ENCODE results near the gene TAOK3. TPM values are rescaled to one million over a fixed set of nuclear protein-coding genes. Genes with fewer than 3 reads are reported as not detected.

TAOK3 gene
- total RNA-seq, 2 experiments from 2014 or later = 46.0 to 47.1 TPM

DNA sequence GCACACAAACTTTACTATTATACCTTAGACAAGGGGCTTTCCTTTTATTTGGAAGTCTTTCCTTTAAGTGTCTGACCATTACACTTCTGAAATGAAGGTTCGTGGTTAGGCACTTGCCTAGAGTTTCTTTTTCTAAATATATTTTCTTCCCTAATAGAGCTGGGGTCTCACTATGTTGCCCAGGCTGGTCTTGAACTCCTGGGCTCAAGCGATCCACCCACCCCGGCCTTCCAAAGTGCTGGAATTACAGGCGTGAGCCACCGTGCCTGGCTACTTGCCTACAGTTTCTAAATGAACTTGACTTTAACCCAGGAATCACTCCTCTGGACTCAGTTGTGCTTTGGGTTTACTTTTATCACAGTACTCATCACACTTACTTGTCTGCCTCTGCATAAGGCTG, 179.2 kb downstream of the TAOK3 start:
- no peak for ATAC-seq

GRCh38 chr12:118190266-118190665, 182.4 kb downstream of the TAOK3 start:
- ChIA-PET CTCF (interaction anchor here (2.5 kb wide), 1 partner anchor 9 kb away, joined by 11 read pairs; no protein-coding TSS in a partner anchor), POLR2A (no interaction called here)
- Mint-ChIP-seq H3K9me3 (no peaks in the 10 kb centered on the region), H3K27ac (no peak overlapping the region), H3K4me3 (no peak overlapping the region), H3K36me3 (ENCODE audit: low read depth) (peaks cover 6% of the 10 kb centered on the region), H3K4me1 (ENCODE audit: low read depth) (peaks cover 14% of the 10 kb centered on the region), H3K27me3 (no peaks in the 10 kb centered on the region)
- DNase-seq (no peak), ATAC-seq (no peak)
- TF ChIP-seq CTCF (IDR thresholded peaks at IDR 0.05) = no peak
- intact Hi-C loops (cut with micrococcal nuclease) = no loop called here

More for the DNA sequence above, 179.2 kb downstream of the TAOK3 start:
- Mint-ChIP-seq H3K36me3 (ENCODE audit: low read depth) (peaks cover 15% of the 10 kb centered on the region), H3K27ac (no peak overlapping the region), H3K4me3 (no peak overlapping the region), H3K9me3 (no peaks in the 10 kb centered on the region), H3K27me3 (no peaks in the 10 kb centered on the region), H3K4me1 (ENCODE audit: low read depth) (no peaks in the 10 kb centered on the region)
- POLR2A ChIA-PET = no interaction called here
- no peak for DNase-seq
- CTCF ChIA-PET = no interaction called here
- intact Hi-C loops (cut with micrococcal nuclease) = no loop called here
- TF ChIP-seq CTCF (IDR thresholded peaks at IDR 0.05) = no peak

DNA sequence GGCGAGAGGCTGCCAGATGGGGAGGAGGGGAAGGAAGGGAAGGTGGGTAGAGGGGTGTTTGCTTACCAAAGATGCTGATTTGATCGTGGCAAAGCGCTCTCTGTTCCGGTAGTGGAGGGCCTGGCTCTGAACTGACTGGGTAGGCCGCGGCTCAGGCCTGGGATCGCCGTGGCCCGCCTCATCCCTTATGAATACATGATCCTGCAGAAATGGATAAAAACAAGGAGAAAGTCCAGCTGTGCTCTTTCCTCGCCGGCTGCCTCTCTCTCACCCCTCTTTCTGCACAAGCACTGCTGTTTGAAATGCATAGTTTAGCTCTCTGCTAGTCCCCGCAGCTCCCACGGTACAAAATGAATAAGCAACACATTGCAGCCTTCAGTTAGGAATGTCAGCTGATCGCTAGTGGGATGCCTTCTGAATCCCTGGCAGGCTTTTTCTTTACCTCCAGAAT, 182.9 kb downstream of the TAOK3 start:
- TF ChIP-seq CTCF (IDR thresholded peaks at IDR 0.05) = no peak
- ChIA-PET POLR2A (interaction anchor here (0.6 kb wide), 1 partner anchor 39 kb away, joined by 3 read pairs; no protein-coding TSS in a partner anchor), CTCF (no interaction called here)
- no peak overlapping the region for H3K27ac Mint-ChIP-seq
- ATAC-seq = no peak
- no peak overlapping the region for H3K4me3 Mint-ChIP-seq
- no peak for DNase-seq
- peaks cover 14% of the 10 kb centered on the region for H3K4me1 Mint-ChIP-seq (ENCODE audit: low read depth)
- no peaks in the 10 kb centered on the region for H3K9me3 Mint-ChIP-seq
- peaks cover 5% of the 10 kb centered on the region for H3K36me3 Mint-ChIP-seq (ENCODE audit: low read depth)
- no peaks in the 10 kb centered on the region for H3K27me3 Mint-ChIP-seq
- intact Hi-C loops (cut with micrococcal nuclease) = no loop called here

- ATAC-seq = no peak
- H3K27me3 Mint-ChIP-seq = no peaks in the 10 kb centered on the region
- ChIA-PET POLR2A (no interaction called here), CTCF (no interaction called here)
- H3K9me3 Mint-ChIP-seq = no peaks in the 10 kb centered on the region
- intact Hi-C loops (cut with micrococcal nuclease) = no loop called here
- H3K27ac Mint-ChIP-seq = no peak overlapping the region
- TF ChIP-seq CTCF (IDR thresholded peaks at IDR 0.05) = no peak
- peaks cover 15% of the 10 kb centered on the region for H3K4me1 Mint-ChIP-seq (ENCODE audit: low read depth)
- H3K36me3 Mint-ChIP-seq (ENCODE audit: low read depth) = peaks cover 5% of the 10 kb centered on the region
- H3K4me3 Mint-ChIP-seq = no peak overlapping the region
- no peak for DNase-seq
These were observed 183.9 kb downstream of the TAOK3 start for GRCh38 chr12:118188690-118189371.

- peak overlapping the region; percentile 37 for H3K27ac Mint-ChIP-seq
These were observed 184.8 kb downstream of the TAOK3 start for GRCh38 chr12:118187751-118188435.

More at GRCh38 chr12:118187751-118188435, 184.8 kb downstream of the TAOK3 start:
- intact Hi-C loops (cut with micrococcal nuclease) = no loop called here
- no peak for ATAC-seq
- CTCF ChIA-PET = interaction anchor here (7.6 kb wide), 1 partner anchor 189 kb away, joined by 107 read pairs; the partner anchor contains the start of gene SUDS3
- no peak for DNase-seq
- Mint-ChIP-seq H3K27me3 (no peaks in the 10 kb centered on the region), H3K36me3 (ENCODE audit: low read depth) (peaks cover 5% of the 10 kb centered on the region), H3K9me3 (no peaks in the 10 kb centered on the region), H3K4me1 (ENCODE audit: low read depth) (peaks cover 19% of the 10 kb centered on the region), H3K4me3 (no peak overlapping the region)
- no peak for TF ChIP-seq CTCF (IDR thresholded peaks at IDR 0.05)
- POLR2A ChIA-PET = interaction anchor here (0.6 kb wide), 2 partner anchors 24 to 197 kb away, joined by 3 to 4 read pairs; no protein-coding TSS in a partner anchor
